ENCODE data around the gene ADSS1. TPM values are rescaled to one million over a fixed set of nuclear protein-coding genes. Genes with fewer than 3 reads are reported as not detected.
A peak's percentile ranks its signal among the peaks of the same experiment; 100 is the strongest.

The ADSS1 gene
- total RNA-seq, 1 experiment from 2014 or later = 1.2 TPM

- H3K36me3 ChIP-seq = peaks cover 5% of the 10 kb centered on the region; the same call in 1 of the 2 replicates
- no peaks in the 10 kb centered on the region for H3K4me1 ChIP-seq
- H3K4me3 ChIP-seq = no peak overlapping the region
- no peak for DNase-seq
- H3K27ac ChIP-seq = no peak overlapping the region
- H3K9me3 ChIP-seq (replicated peaks) = no peaks in the 10 kb centered on the region
- H3K27me3 ChIP-seq = no peaks in the 10 kb centered on the region
Observed at GRCh38 chr14:104714066-104714465, 10.0 kb upstream of the ADSS1 start.

- H3K4me3 ChIP-seq = no peak overlapping the region
- no peaks in the 10 kb centered on the region for H3K9me3 ChIP-seq (replicated peaks)
- DNase-seq = no peak
- no peak overlapping the region for H3K27ac ChIP-seq
- H3K27me3 ChIP-seq = no peaks in the 10 kb centered on the region
- peaks cover 5% of the 10 kb centered on the region; the same call in 1 of the 2 replicates for H3K36me3 ChIP-seq
- H3K4me1 ChIP-seq = no peaks in the 10 kb centered on the region
Observed at GRCh38 chr14:104714681-104715080, 9.3 kb upstream of the ADSS1 start.

- DNase-seq = no peak
- Histone ChIP-seq H3K27ac (no peak overlapping the region), H3K4me1 (no peaks in the 10 kb centered on the region), H3K27me3 (no peaks in the 10 kb centered on the region), H3K4me3 (no peak overlapping the region), H3K9me3 (replicated peaks) (no peaks in the 10 kb centered on the region), H3K36me3 (peaks cover 5% of the 10 kb centered on the region; the same call in 1 of the 2 replicates)
Observed at GRCh38 chr14:104715416-104715815, 8.6 kb upstream of the ADSS1 start.

GRCh38 chr14:104715871-104716270, 8.2 kb upstream of the ADSS1 start:
- no peaks in the 10 kb centered on the region for H3K9me3 ChIP-seq (replicated peaks)
- no peaks in the 10 kb centered on the region for H3K4me1 ChIP-seq
- DNase-seq = no peak
- H3K27ac ChIP-seq = no peak overlapping the region
- no peak overlapping the region for H3K4me3 ChIP-seq
- no peaks in the 10 kb centered on the region for H3K27me3 ChIP-seq
- H3K36me3 ChIP-seq = peaks cover 5% of the 10 kb centered on the region; the same call in 1 of the 2 replicates

- no peaks in the 10 kb centered on the region for H3K9me3 ChIP-seq (replicated peaks)
- no peaks in the 10 kb centered on the region for H3K27me3 ChIP-seq
- peaks cover 5% of the 10 kb centered on the region; the same call in 1 of the 2 replicates for H3K36me3 ChIP-seq
- no peak overlapping the region for H3K27ac ChIP-seq
- DNase-seq = no peak
- peaks cover 8% of the 10 kb centered on the region for H3K4me1 ChIP-seq
- no peak overlapping the region for H3K4me3 ChIP-seq
Observed at GRCh38 chr14:104717137-104717536, 6.9 kb upstream of the ADSS1 start.

- H3K4me3 ChIP-seq = no peak overlapping the region
- no peak for DNase-seq
- H3K4me1 ChIP-seq = peaks cover 13% of the 10 kb centered on the region
- H3K36me3 ChIP-seq = peaks cover 5% of the 10 kb centered on the region; the same call in 1 of the 2 replicates
- H3K27me3 ChIP-seq = no peaks in the 10 kb centered on the region
- no peak overlapping the region for H3K27ac ChIP-seq
- no peaks in the 10 kb centered on the region for H3K9me3 ChIP-seq (replicated peaks)
Observed at GRCh38 chr14:104717646-104718045, 6.4 kb upstream of the ADSS1 start.

GRCh38 chr14:104718147-104718546, 5.9 kb upstream of the ADSS1 start:
- Histone ChIP-seq H3K4me3 (no peak overlapping the region), H3K9me3 (replicated peaks) (no peaks in the 10 kb centered on the region), H3K27ac (no peak overlapping the region), H3K36me3 (peaks cover 5% of the 10 kb centered on the region; the same call in 1 of the 2 replicates), H3K4me1 (peaks cover 13% of the 10 kb centered on the region), H3K27me3 (no peaks in the 10 kb centered on the region)
- no peak for DNase-seq

GRCh38 chr14:104718871-104719270, 5.2 kb upstream of the ADSS1 start:
- no peak for DNase-seq
- no peaks in the 10 kb centered on the region for H3K9me3 ChIP-seq (replicated peaks)
- no peak overlapping the region for H3K4me3 ChIP-seq
- H3K4me1 ChIP-seq = peaks cover 13% of the 10 kb centered on the region
- H3K27ac ChIP-seq = no peak overlapping the region
- H3K27me3 ChIP-seq = no peaks in the 10 kb centered on the region
- peaks cover 5% of the 10 kb centered on the region; the same call in 1 of the 2 replicates for H3K36me3 ChIP-seq

GRCh38 chr14:104719343-104719742, 4.7 kb upstream of the ADSS1 start:
- Histone ChIP-seq H3K9me3 (replicated peaks) (no peaks in the 10 kb centered on the region), H3K4me1 (peaks cover 13% of the 10 kb centered on the region), H3K4me3 (no peak overlapping the region), H3K27me3 (no peaks in the 10 kb centered on the region), H3K36me3 (peaks cover 5% of the 10 kb centered on the region; the same call in 1 of the 2 replicates), H3K27ac (no peak overlapping the region)
- no peak for DNase-seq

- peaks cover 5% of the 10 kb centered on the region; the same call in 1 of the 2 replicates for H3K27me3 ChIP-seq
- H3K27ac ChIP-seq = no peak overlapping the region; the same call in 1 of the 2 replicates
- peaks cover 13% of the 10 kb centered on the region for H3K4me1 ChIP-seq
- peak; percentile 60 to 63 for DNase-seq
- H3K9me3 ChIP-seq (replicated peaks) = no peaks in the 10 kb centered on the region
- H3K4me3 ChIP-seq = no peak overlapping the region
- no peaks in the 10 kb centered on the region; the same call in 1 of the 2 replicates for H3K36me3 ChIP-seq
Observed at GRCh38 chr14:104721505-104722431, 2.3 kb upstream of the ADSS1 start.

- Histone ChIP-seq H3K36me3 (no peaks in the 10 kb centered on the region; the same call in 1 of the 2 replicates), H3K4me3 (no peak overlapping the region), H3K27me3 (peaks cover 17% of the 10 kb centered on the region; the same call in 1 of the 2 replicates), H3K9me3 (replicated peaks) (no peaks in the 10 kb centered on the region), H3K27ac (no peak overlapping the region), H3K4me1 (peaks cover 13% of the 10 kb centered on the region)
- no peak for DNase-seq
Observed at GRCh38 chr14:104722938-104723650, 935 bp upstream of the ADSS1 start.

GRCh38 chr14:104724407-104724980, 465 bp downstream of the ADSS1 start:
- Histone ChIP-seq H3K27me3 (peaks cover 18% of the 10 kb centered on the region; the same call in 1 of the 2 replicates), H3K4me3 (peak overlapping the region; percentile 41), H3K4me1 (peaks cover 13% of the 10 kb centered on the region), H3K9me3 (replicated peaks) (no peaks in the 10 kb centered on the region), H3K36me3 (no peaks in the 10 kb centered on the region), H3K27ac (no peak overlapping the region)
- DNase-seq = no peak

- DNase-seq = peak; percentile 70 to 71
- no peaks in the 10 kb centered on the region for H3K36me3 ChIP-seq
- H3K4me3 ChIP-seq = peak overlapping the region; percentile 41
- peaks cover 13% of the 10 kb centered on the region for H3K4me1 ChIP-seq
- no peak overlapping the region for H3K27ac ChIP-seq
- peaks cover 18% of the 10 kb centered on the region; the same call in 1 of the 2 replicates for H3K27me3 ChIP-seq
- H3K9me3 ChIP-seq (replicated peaks) = no peaks in the 10 kb centered on the region
Observed at GRCh38 chr14:104724981-104725771, 1.1 kb downstream of the ADSS1 start.

Measured in SJCRH30 (cell line).